ENCODE measurements around the gene TUBGCP2.

Gene TUBGCP2

GRCh38 chr10:133261726-133262325 is 46.8 kb downstream of the TUBGCP2 start:
- peak; percentile 81 for DNase-seq

GRCh38 chr10:133260895-133261725 is 47.6 kb downstream of the TUBGCP2 start:
- peak; percentile 66 for DNase-seq

- no peak for DNase-seq
These were observed 49.1 kb downstream of the TUBGCP2 start for GRCh38 chr10:133259602-133259989.

- DNase-seq = peak; percentile 86
These were observed 49.7 kb downstream of the TUBGCP2 start for GRCh38 chr10:133258818-133259601.

GRCh38 chr10:133258066-133258817 is 50.4 kb downstream of the TUBGCP2 start:
- no peak for DNase-seq

GRCh38 chr10:133257489-133258065 is 51.1 kb downstream of the TUBGCP2 start:
- peak; percentile 42 for DNase-seq

- no peak for DNase-seq
These were observed 53.3 kb downstream of the TUBGCP2 start for GRCh38 chr10:133255323-133255722.

GRCh38 chr10:133254421-133255120 is 54.1 kb downstream of the TUBGCP2 start:
- DNase-seq = no peak

- no peak for DNase-seq
These were observed 55.2 kb downstream of the TUBGCP2 start for GRCh38 chr10:133253361-133253955.

GRCh38 chr10:133252223-133252552 is 56.5 kb downstream of the TUBGCP2 start:
- no peak for DNase-seq

GRCh38 chr10:133251388-133252222 is 57.1 kb downstream of the TUBGCP2 start:
- no peak for DNase-seq

- DNase-seq = no peak
These were observed 58.5 kb downstream of the TUBGCP2 start for GRCh38 chr10:133249975-133250754.

GRCh38 chr10:133249094-133249780 is 59.4 kb downstream of the TUBGCP2 start:
- no peak for DNase-seq

- DNase-seq = no peak
These were observed 60.3 kb downstream of the TUBGCP2 start for GRCh38 chr10:133248334-133248715.

GRCh38 chr10:133247681-133248333 is 60.9 kb downstream of the TUBGCP2 start:
- DNase-seq = no peak

GRCh38 chr10:133246236-133246626 is 62.4 kb downstream of the TUBGCP2 start:
- no peak for DNase-seq

GRCh38 chr10:133245439-133246235 is 63.0 kb downstream of the TUBGCP2 start:
- DNase-seq = no peak

GRCh38 chr10:133243593-133243992 is 65.1 kb downstream of the TUBGCP2 start:
- no peak for DNase-seq

Measured in activated CD8-positive, alpha-beta memory T cell treated with anti-CD3 and anti-CD28 coated beads, Interleukin-2, amount 50 U/mL, for 4 hours (primary cell).